HL-60 (cell line): ENCODE data around the gene LGALS12.

Experiments
- DNase-seq, 2 experiments: peaks; one replicate each; pipeline ENCODE4 v3.0.0-alpha.2; 2010 to 2020; ENCODE audit warnings: low read depth in 1 of 2, low spot score in 1 of 2
- H3K27ac ChIP-seq: fragments of 250-450 bp; sonication (Bioruptor Pico); replicated peaks from 2 replicates; pipeline ENCODE4 v1.5.1; 2020; ENCODE audit warnings: mild to moderate bottlenecking, moderate library complexity
- H3K27me3 ChIP-seq: fragments of 250-450 bp; sonication (Bioruptor Pico); 2 replicates; pipeline ENCODE4 v1.5.1; 2021; ENCODE audit warnings: mild to moderate bottlenecking, moderate library complexity; ENCODE audit not compliant: insufficient read depth, poor library complexity, severe bottlenecking
- H3K4me3 ChIP-seq: replicated peaks from 2 replicates; pipeline ENCODE4 v1.5.1; 2011; ENCODE audit warnings: mild to moderate bottlenecking, control low read depth, low read length; ENCODE audit not compliant: insufficient read depth
- CTCF ChIP-seq: IDR thresholded peaks from one replicate; pipeline ENCODE4 v1.5.1; 2011; ENCODE audit warnings: low read length, control low read depth, inconsistent platforms; ENCODE audit not compliant: insufficient read depth
- GABPA ChIP-seq: IDR thresholded peaks from 2 replicates; pipeline ENCODE4 v1.6.1; 2012; ENCODE audit warnings: low read depth
- POLR2AphosphoS5 ChIP-seq: IDR thresholded peaks from 2 replicates; pipeline ENCODE4 v1.6.1; 2012; ENCODE audit warnings: low read depth
- REST ChIP-seq: IDR thresholded peaks from 2 replicates; pipeline ENCODE4 v1.6.1; 2012; ENCODE audit warnings: low read depth; ENCODE audit not compliant: insufficient replicate concordance
- SPI1 ChIP-seq: IDR thresholded peaks from 2 replicates; pipeline ENCODE4 v1.6.1; 2012; ENCODE audit warnings: low read depth, mild to moderate bottlenecking, borderline replicate concordance

The LGALS12 gene

GRCh38 chr11:63491240-63491587 lies 14.7 kb upstream of the LGALS12 start:
- no peak for TF ChIP-seq SPI1
- TF ChIP-seq GABPA = no peak
- no peak for TF ChIP-seq REST
- TF ChIP-seq POLR2AphosphoS5 = no peak
- TF ChIP-seq CTCF = no peak
- Histone ChIP-seq H3K4me3 (peak overlapping the region; percentile 38), H3K27ac (peak overlapping the region; percentile 72), H3K27me3 (no peaks in the 10 kb centered on the region)
- peak in 1 of 2 experiments; percentile 33 for DNase-seq

- Histone ChIP-seq H3K27me3 (no peaks in the 10 kb centered on the region), H3K4me3 (peak overlapping the region; percentile 38)
- peak; percentile 27; the same call in 1 of the 2 replicates for TF ChIP-seq POLR2AphosphoS5
- no peak for TF ChIP-seq REST
- TF ChIP-seq CTCF = no peak
Measured at GRCh38 chr11:63491636-63492372, 14.1 kb upstream of the LGALS12 start.

GRCh38 chr11:63492441-63492840 lies 13.4 kb upstream of the LGALS12 start:
- no peak for TF ChIP-seq SPI1
- TF ChIP-seq POLR2AphosphoS5 = no peak
- no peak for TF ChIP-seq REST
- no peak for TF ChIP-seq CTCF
- TF ChIP-seq GABPA = no peak

More at GRCh38 chr11:63491636-63492372, 14.1 kb upstream of the LGALS12 start:
- DNase-seq = peak; percentile 52 to 80
- peak overlapping the region; percentile 72 for H3K27ac ChIP-seq

More at GRCh38 chr11:63492441-63492840, 13.4 kb upstream of the LGALS12 start:
- no peak overlapping the region for H3K4me3 ChIP-seq
- no peak for DNase-seq
- H3K27ac ChIP-seq = peak overlapping the region; percentile 72
- no peaks in the 10 kb centered on the region for H3K27me3 ChIP-seq
